ENCODE data around the gene TEKT5. TPM values are rescaled to one million over a fixed set of nuclear protein-coding genes. Genes with fewer than 3 reads are reported as not detected.

TEKT5 gene
- total and polyA plus RNA-seq, 4 donors, result 0.13 to 0.92 TPM; not detected in 2

DNA sequence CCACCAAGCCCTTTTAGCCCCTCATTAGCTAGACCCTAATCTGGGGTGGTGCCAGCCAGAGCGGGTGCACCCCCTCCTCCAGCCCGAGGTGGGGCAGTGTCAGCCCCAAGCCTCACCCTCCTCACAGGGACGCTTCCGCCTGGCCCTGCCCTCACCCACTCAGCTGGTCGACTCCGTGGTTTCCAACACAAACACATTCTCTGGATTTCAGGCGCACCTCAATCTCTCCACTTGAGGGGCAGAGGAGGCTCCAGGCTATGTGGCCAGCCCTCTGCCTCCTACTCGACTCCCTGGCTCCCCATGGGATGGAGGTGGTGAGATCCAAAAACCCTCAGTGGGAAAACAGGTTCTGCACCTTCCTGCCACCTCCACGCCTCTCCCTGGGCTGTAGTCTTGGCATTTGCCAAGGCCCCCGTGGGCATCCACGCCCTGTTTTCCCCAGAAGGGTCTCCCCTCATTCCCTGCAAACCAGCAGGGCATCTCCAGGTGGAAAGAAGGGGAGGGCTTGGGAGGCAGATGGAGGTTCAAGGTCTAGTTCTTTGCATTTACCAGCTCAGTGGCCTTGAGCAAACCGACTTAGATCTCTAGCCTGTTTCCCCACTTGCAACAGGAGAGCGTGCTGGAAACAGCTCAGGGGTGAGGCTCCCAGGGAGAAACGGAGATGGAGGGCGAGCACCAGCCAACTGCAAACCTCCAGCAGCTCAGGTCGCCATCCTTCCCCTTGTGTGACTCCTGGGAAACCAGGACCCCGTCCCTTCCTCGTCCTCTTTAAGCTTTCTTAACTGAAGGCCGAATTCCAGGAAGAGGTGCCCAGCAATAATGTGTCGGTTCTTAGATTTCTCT lies 116.0 kb downstream of the TEKT5 start:
- no peak overlapping the region for H3K9ac ChIP-seq (ENCODE audit: low read depth in 1 of 2, low read length in 2 of 2)
- 78% methylated on average over 20 of the region's 20 CpGs for WGBS
- DNase-seq (ENCODE audit: low spot score), result no peak

More for the DNA sequence above, 116.0 kb downstream of the TEKT5 start:
- H3K9me3 ChIP-seq (ENCODE audit: control insufficient read depth in 4 of 4, low read length in 3 of 4), result no peaks in the 10 kb centered on the region
- H3K4me1 ChIP-seq (ENCODE audit: control insufficient read depth in 4 of 4, insufficient read depth in 4 of 4, low read length in 3 of 4), result peaks cover 0 to 20% (median 8%) of the 10 kb centered on the region in 4 donors
- no peak overlapping the region for H3K4me3 ChIP-seq (ENCODE audit: low read depth in 1 of 3, low read length in 3 of 3)
- H3K27me3 ChIP-seq (ENCODE audit: control insufficient read depth in 4 of 4, insufficient read depth in 4 of 4, low read length in 3 of 4), result no peaks in the 10 kb centered on the region
- no peak for TF ChIP-seq YY1 (IDR thresholded peaks at IDR 0.05)
- no peak for TF ChIP-seq NR2F2 (IDR thresholded peaks at IDR 0.05)
- TF ChIP-seq EGR1 (IDR thresholded peaks at IDR 0.05; ENCODE audit: low read depth in 2 of 2), result no peak
- TF ChIP-seq TAF1 (conservative IDR thresholded peaks at IDR 0.05), result no peak
- no peak for TF ChIP-seq RAD21 (IDR thresholded peaks at IDR 0.05)
- no peak for TF ChIP-seq HNF4A (conservative IDR thresholded peaks at IDR 0.05)
- no peak for TF ChIP-seq JUND (IDR thresholded peaks at IDR 0.05)
- TF ChIP-seq FOXA1 (IDR thresholded peaks at IDR 0.05), result no peak
- TF ChIP-seq SP1 (IDR thresholded peaks at IDR 0.05), result no peak
- TF ChIP-seq, protein P1, sequence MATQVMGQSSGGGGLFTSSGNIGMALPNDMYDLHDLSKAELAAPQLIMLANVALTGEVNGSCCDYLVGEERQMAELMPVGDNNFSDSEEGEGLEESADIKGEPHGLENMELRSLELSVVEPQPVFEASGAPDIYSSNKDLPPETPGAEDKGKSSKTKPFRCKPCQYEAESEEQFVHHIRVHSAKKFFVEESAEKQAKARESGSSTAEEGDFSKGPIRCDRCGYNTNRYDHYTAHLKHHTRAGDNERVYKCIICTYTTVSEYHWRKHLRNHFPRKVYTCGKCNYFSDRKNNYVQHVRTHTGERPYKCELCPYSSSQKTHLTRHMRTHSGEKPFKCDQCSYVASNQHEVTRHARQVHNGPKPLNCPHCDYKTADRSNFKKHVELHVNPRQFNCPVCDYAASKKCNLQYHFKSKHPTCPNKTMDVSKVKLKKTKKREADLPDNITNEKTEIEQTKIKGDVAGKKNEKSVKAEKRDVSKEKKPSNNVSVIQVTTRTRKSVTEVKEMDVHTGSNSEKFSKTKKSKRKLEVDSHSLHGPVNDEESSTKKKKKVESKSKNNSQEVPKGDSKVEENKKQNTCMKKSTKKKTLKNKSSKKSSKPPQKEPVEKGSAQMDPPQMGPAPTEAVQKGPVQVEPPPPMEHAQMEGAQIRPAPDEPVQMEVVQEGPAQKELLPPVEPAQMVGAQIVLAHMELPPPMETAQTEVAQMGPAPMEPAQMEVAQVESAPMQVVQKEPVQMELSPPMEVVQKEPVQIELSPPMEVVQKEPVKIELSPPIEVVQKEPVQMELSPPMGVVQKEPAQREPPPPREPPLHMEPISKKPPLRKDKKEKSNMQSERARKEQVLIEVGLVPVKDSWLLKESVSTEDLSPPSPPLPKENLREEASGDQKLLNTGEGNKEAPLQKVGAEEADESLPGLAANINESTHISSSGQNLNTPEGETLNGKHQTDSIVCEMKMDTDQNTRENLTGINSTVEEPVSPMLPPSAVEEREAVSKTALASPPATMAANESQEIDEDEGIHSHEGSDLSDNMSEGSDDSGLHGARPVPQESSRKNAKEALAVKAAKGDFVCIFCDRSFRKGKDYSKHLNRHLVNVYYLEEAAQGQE (IDR thresholded peaks at IDR 0.05), result no peak
- no peaks in the 10 kb centered on the region for H3K36me3 ChIP-seq (ENCODE audit: control insufficient read depth in 4 of 4, insufficient read depth in 3 of 4, low read depth in 1 of 4, low read length in 3 of 4)
- no peak overlapping the region for H3K27ac ChIP-seq (ENCODE audit: low read depth in 1 of 2, low read length in 2 of 2)

Small RNA genes lying within 50 kb of the gene (small RNA-seq; reads per million reads assigned to genes)
- gene MTND4LP24, result not detected
- not detected for gene MTND6P33

Other genes with a start within 250 kb of the TEKT5 start
- 10 to 100 TPM in 1 of 2 donors, 1 to 10 TPM in 1; 6.2 to 66.9 TPM for gene EMP2, start 114.3 kb downstream of the TEKT5 start, total RNA-seq
- 100 to 1,000 TPM in 1 of 2 donors, 10 to 100 TPM in 1; 66.6 to 138 TPM for gene EMP2, start 114.3 kb downstream of the TEKT5 start, polyA plus RNA-seq
- gene NUBP1, start 48.9 kb upstream of the TEKT5 start, total RNA-seq, result 10 to 100 TPM; 16.6 to 18.9 TPM
- gene NUBP1, start 48.9 kb upstream of the TEKT5 start, polyA plus RNA-seq, result 10 to 100 TPM; 21.7 to 22.5 TPM
- gene TVP23A, start 123.9 kb upstream of the TEKT5 start, total RNA-seq, result under 1 TPM in 1 of 2 donors, not detected in 1; 0.09 TPM
- under 1 TPM; 0.09 to 0.32 TPM for gene TVP23A, start 123.9 kb upstream of the TEKT5 start, polyA plus RNA-seq
- gene CIITA, start 182.3 kb upstream of the TEKT5 start, total RNA-seq, result 1 to 10 TPM; 2.8 to 4.2 TPM
- 1 to 10 TPM; 1.6 to 1.7 TPM for gene CIITA, start 182.3 kb upstream of the TEKT5 start, polyA plus RNA-seq
- gene DEXI, start 247.5 kb upstream of the TEKT5 start, total RNA-seq, result 10 to 100 TPM; 13.6 to 69.9 TPM
- gene DEXI, start 247.5 kb upstream of the TEKT5 start, polyA plus RNA-seq, result 10 to 100 TPM; 26.5 to 57.2 TPM
- 10 to 100 TPM; 22.6 to 23.0 TPM for gene CLEC16A, start 249.6 kb upstream of the TEKT5 start, total RNA-seq
- gene CLEC16A, start 249.6 kb upstream of the TEKT5 start, polyA plus RNA-seq, result 10 to 100 TPM in 1 of 2 donors, 1 to 10 TPM in 1; 9.7 to 12.3 TPM

All from liver (tissue), 10 donors.